Activated CD4-positive, alpha-beta T cell treated with anti-CD3 and anti-CD28 coated beads, Interleukin-10, Interleukin-2, amounts not matched to agents 100 ng/mL and 50 ng/mL, durations not matched to agents 16 hours and 8 hours (primary cell): ENCODE results near the gene RPS3A.
"Not testable (repeated sequence)": the region's sequence is repeated elsewhere in the genome, so short reads cannot be mapped to it uniquely, and the experiment has no call there.

Experiments
- DNase-seq: peaks from one replicate; pipeline ENCODE4 v3.0.0-alpha.2; 2020

The RPS3A gene

GRCh38 chr4:151099229-151099975 lies at the start of gene RPS3A:
Gene RPS3A, plus strand, starts transcription at chr4:151099628. Its CDS starts 25 bp downstream, at chr4:151099653.
- DNase-seq: peak; percentile 98

- no peak for DNase-seq
Measured at GRCh38 chr4:151052785-151053184, 46.6 kb upstream of the RPS3A start.

- DNase-seq: no peak
Measured at GRCh38 chr4:151055539-151055938, 43.9 kb upstream of the RPS3A start.

- DNase-seq: not testable (repeated sequence)
Measured at GRCh38 chr4:151063143-151063542, 36.3 kb upstream of the RPS3A start.

GRCh38 chr4:151067316-151067970 lies 32.0 kb upstream of the RPS3A start:
- no peak for DNase-seq

- DNase-seq: no peak
Measured at GRCh38 chr4:151074416-151074916, 25.0 kb upstream of the RPS3A start.

- not testable (repeated sequence) for DNase-seq
Measured at GRCh38 chr4:151077978-151078377, 21.4 kb upstream of the RPS3A start.

GRCh38 chr4:151087467-151087866 lies 12.0 kb upstream of the RPS3A start:
- DNase-seq: no peak

- DNase-seq: no peak
Measured at GRCh38 chr4:151091047-151091446, 8.4 kb upstream of the RPS3A start.

- DNase-seq: no peak
Measured at GRCh38 chr4:151092488-151092887, 6.9 kb upstream of the RPS3A start.

GRCh38 chr4:151093203-151093602 lies 6.2 kb upstream of the RPS3A start:
- DNase-seq: no peak

- no peak for DNase-seq
Measured at GRCh38 chr4:151094290-151094751, 5.1 kb upstream of the RPS3A start.

- no peak for DNase-seq
Measured at GRCh38 chr4:151095142-151095541, 4.3 kb upstream of the RPS3A start.

- DNase-seq: no peak
Measured at GRCh38 chr4:151097759-151098158, 1.7 kb upstream of the RPS3A start.

GRCh38 chr4:151098979-151099228 lies 524 bp upstream of the RPS3A start:
- no peak for DNase-seq

GRCh38 chr4:151099976-151100417 lies 569 bp downstream of the RPS3A start:
- DNase-seq: no peak

- no peak for DNase-seq
Measured at GRCh38 chr4:151100531-151100930, 1.1 kb downstream of the RPS3A start.

- no peak for DNase-seq
Measured at GRCh38 chr4:151103758-151104157, 4.3 kb downstream of the RPS3A start.

- DNase-seq: no peak
Measured at GRCh38 chr4:151104621-151105020, 5.2 kb downstream of the RPS3A start.

- DNase-seq: no peak
Measured at GRCh38 chr4:151105454-151106032, 6.1 kb downstream of the RPS3A start.

- DNase-seq: no peak
Measured at GRCh38 chr4:151107063-151107462, 7.6 kb downstream of the RPS3A start.

GRCh38 chr4:151110236-151110635 lies 10.8 kb downstream of the RPS3A start:
- no peak for DNase-seq

GRCh38 chr4:151114338-151114737 lies 14.9 kb downstream of the RPS3A start:
- no peak for DNase-seq

GRCh38 chr4:151114986-151115385 lies 15.6 kb downstream of the RPS3A start:
- no peak for DNase-seq
